HUES6 (cell line): ENCODE data around the gene IMPA2.
A peak's percentile ranks its signal among the peaks of the same experiment; 100 is the strongest.
"Not testable (repeated sequence)": the region's sequence is repeated elsewhere in the genome, so short reads cannot be mapped to it uniquely, and the experiment has no call there.

Experiments
- H3K27ac ChIP-seq: 2 replicates; pipeline ENCODE4 v1.7.0; 2013; ENCODE audit warnings: low read depth, mild to moderate bottlenecking, low read length, inconsistent platforms
- H3K27me3 ChIP-seq: 2 replicates; pipeline ENCODE4 v1.6.1; 2013; ENCODE audit warnings: low read length; ENCODE audit not compliant: control insufficient read depth, insufficient read depth
- H3K36me3 ChIP-seq: 2 replicates; pipeline ENCODE4 v1.6.1; 2013; ENCODE audit warnings: low read length; ENCODE audit not compliant: control insufficient read depth, insufficient read depth
- H3K4me1 ChIP-seq: 2 replicates; pipeline ENCODE4 v1.6.1; 2013; ENCODE audit warnings: low read length; ENCODE audit not compliant: control insufficient read depth, insufficient read depth
- H3K4me3 ChIP-seq: 2 replicates; pipeline ENCODE4 v1.5.1; 2013; ENCODE audit warnings: low read depth, low read length
- H3K9ac ChIP-seq: one replicate; pipeline ENCODE4 v1.6.1; 2013; ENCODE audit warnings: mild to moderate bottlenecking, low read length
- H3K9me3 ChIP-seq: 2 replicates; pipeline ENCODE4 v1.6.1; 2013; ENCODE audit warnings: low read depth, low read length; ENCODE audit not compliant: control insufficient read depth, insufficient read depth

Gene IMPA2

DNA sequence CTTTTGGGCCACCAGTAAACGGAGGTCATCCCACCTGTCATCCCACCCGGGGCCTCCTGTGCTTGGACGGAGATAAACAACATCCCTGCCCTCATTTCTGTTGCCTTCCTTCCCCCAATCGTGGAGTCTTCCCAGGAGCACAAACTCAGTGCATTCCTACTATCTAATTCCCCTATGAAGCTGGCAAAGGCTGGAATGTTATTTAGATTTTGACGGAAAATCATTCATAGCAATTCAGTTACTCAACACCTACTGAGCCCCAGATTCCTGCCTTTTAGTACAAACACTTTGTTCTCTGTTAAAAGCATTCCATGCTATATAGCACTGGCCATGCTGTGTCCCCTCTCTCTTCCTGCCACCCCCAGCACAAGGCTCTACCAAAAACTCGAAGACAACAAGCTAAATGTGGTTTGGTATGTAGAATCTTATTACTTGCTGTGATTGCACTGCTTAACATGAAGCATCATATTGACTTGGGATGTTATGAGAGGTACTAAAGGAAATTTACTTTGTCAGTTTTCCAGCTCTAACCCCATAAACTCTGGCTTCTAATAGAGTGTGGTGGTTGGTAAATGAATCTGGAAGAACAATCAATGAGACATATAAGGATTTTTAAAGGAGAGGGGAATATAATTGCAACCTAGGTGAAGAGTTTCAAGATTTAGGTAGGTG is 32.3 kb upstream of the IMPA2 start:
- H3K27me3 ChIP-seq = no peaks in the 10 kb centered on the region

DNA sequence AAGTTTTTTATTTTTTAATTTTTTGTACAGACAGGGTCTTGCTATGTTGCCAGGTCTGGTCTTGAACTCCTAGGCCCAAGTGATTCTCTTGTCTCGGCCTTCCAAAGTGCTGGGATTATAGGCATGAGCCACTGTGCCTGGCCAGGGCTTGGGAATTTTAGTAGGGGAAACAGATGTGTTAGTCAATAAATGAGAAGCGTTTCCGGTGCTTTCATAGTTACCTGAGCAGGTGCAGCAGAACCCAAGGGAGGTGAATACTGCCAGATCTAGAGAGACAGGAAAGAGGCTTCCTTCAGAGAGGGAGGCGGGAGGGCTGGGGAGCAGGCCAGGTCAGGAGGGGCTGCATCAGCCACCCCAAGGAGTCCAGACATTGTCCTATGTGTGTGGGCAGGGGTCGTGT is 30.5 kb upstream of the IMPA2 start:
- Histone ChIP-seq H3K36me3 (no peaks in the 10 kb centered on the region), H3K27me3 (no peaks in the 10 kb centered on the region), H3K4me3 (no peak overlapping the region), H3K27ac (no peak overlapping the region), H3K9me3 (no peaks in the 10 kb centered on the region), H3K4me1 (peaks cover 35% of the 10 kb centered on the region), H3K9ac (no peak overlapping the region)

More for the DNA sequence above, 32.3 kb upstream of the IMPA2 start:
- Histone ChIP-seq H3K36me3 (no peaks in the 10 kb centered on the region), H3K4me1 (peaks cover 30% of the 10 kb centered on the region), H3K4me3 (no peak overlapping the region), H3K9me3 (no peaks in the 10 kb centered on the region), H3K27ac (no peak overlapping the region), H3K9ac (no peak overlapping the region)

DNA sequence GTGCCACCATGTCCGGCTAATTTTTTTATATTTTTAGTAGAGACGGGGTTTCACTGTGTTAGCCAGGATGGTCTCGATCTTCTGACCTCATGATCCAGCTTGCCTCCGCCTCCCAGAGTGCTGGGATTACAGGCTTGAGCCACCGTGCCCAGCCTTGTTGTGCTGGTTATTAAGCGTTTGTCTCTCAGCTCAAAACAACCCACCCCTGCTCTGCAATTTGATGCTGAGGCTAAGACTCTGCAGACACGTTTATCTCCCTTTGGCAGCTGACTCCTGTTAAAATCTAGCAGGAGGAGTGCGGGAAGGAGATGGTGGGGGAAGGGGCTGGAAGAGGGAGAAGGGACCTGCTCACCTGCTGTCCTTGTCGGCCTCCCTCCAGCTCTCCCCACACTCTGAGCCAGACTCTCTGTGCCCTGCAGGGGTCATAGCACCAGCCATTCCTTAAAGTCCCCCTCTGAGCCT is 29.9 kb upstream of the IMPA2 start:
- peaks cover 31% of the 10 kb centered on the region for H3K4me1 ChIP-seq
- H3K27ac ChIP-seq = no peak overlapping the region
- H3K27me3 ChIP-seq = no peaks in the 10 kb centered on the region

DNA sequence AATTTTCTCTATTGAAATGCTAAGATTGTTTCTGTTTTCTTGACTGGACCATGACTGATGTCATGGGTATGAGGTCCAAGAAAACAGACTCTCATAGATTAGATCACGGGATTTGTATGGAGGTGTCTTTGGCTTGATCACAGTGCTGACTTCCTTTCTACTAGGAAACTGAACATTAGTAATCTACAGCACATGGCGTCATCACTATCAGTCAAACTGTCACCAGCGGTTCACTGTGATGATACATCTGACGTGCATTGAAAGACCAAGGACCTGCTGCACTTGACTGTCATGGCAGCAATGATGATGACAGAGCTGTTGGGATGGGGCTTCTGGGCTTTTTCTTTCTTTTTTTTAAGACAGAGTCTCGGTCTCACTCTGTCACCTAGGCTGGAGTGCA is 28.2 kb upstream of the IMPA2 start:
- H3K9ac ChIP-seq = no peak overlapping the region
- no peak overlapping the region for H3K27ac ChIP-seq
- H3K27me3 ChIP-seq = no peaks in the 10 kb centered on the region
- H3K4me1 ChIP-seq = peaks cover 24% of the 10 kb centered on the region
- no peak overlapping the region for H3K4me3 ChIP-seq
- H3K36me3 ChIP-seq = no peaks in the 10 kb centered on the region
- H3K9me3 ChIP-seq = peaks cover 18% of the 10 kb centered on the region

More for the DNA sequence above, 29.9 kb upstream of the IMPA2 start:
- Histone ChIP-seq H3K9ac (no peak overlapping the region), H3K36me3 (no peaks in the 10 kb centered on the region), H3K4me3 (no peak overlapping the region), H3K9me3 (peaks cover 2% of the 10 kb centered on the region; the same call in 1 of the 2 replicates)

DNA sequence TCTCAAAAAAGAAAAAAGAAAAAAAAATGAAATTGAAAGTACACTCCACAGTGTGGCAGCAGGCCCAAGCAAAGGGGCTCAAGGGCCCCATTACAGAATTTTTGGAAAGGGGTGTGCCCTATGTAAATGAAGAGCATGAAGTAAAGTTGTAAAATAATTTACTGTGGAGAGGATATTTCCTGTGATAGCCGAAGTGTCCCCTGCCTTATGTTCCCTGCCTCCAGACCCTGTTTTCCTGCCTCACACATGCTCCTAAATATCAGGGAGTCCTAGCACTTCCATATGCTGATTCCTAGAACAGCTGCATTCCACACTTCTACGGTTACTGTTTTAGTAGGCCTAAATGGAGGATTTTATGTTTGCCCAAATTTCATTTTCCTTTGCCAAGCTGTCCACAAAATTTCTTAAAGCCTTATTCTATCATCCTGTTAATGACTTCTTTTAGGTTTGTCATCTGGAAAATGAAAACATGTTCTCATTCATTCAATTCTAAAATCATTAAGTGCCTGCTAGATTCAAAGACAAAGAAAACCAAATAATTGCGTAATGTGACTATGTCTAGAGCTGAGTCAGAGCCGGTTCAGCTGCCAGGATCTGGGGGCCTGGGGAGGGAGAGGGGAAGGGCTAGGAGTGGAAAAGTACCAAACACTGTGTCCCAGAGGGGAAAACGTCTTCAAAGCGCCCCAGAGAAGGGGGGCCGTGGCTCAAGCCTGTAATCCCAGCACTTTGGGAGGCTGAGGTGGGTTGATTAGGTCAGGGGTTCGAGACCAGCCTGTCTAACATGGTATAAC is 25.9 kb upstream of the IMPA2 start:
- Histone ChIP-seq H3K9ac (no peak overlapping the region), H3K4me1 (peaks cover 16% of the 10 kb centered on the region), H3K4me3 (no peak overlapping the region; the same call in 1 of the 2 replicates), H3K36me3 (no peaks in the 10 kb centered on the region), H3K27me3 (no peaks in the 10 kb centered on the region), H3K9me3 (peaks cover 23% of the 10 kb centered on the region), H3K27ac (peak overlapping the region; percentile 85)

DNA sequence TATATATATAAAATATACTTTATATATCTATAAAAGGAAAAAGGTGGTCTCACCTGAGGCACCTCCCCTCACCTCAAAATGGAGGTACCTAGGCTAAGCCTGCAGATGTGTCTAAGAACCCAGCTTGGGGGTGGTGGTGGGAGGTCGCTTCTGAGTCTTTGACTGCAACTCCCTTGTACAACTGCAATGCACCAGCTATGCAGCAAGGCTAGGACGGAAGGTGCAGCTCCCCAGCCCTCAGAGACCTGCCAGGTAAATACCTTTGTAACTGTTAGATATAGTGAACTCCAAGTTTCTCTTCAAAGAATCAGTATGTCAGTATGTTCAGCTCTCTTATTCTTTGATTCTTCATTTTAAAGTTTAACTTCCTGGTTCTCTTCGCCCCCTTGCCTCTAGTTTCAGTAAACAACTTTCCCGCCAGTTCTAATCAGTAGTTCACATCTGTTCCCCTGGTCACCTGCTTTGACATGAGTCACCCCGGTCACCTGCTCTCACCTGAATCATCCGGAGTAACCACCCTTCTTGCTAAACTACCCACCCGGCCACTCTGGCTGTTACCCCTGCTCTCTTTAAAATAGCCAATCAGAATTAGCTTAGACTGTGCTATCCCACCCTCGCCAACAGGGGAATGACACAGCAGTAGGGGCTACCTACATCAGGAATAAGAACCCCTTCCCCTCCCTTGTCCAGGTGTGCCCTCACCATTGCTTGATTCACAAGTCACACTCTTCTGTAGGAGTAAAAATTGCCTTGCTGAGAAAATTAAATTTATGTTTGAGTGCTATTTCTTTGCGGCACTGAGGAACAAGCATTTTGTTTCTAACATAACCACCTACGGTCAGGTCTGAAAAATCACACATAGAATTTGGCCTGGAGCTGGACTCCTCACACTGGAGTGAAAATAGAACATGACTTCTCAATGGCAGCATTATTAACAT is 24.7 kb upstream of the IMPA2 start:
- Histone ChIP-seq H3K9ac (no peak overlapping the region), H3K4me1 (peaks cover 15% of the 10 kb centered on the region), H3K27ac (no peak overlapping the region), H3K36me3 (no peaks in the 10 kb centered on the region), H3K9me3 (peaks cover 23% of the 10 kb centered on the region), H3K27me3 (no peaks in the 10 kb centered on the region), H3K4me3 (no peak overlapping the region)

DNA sequence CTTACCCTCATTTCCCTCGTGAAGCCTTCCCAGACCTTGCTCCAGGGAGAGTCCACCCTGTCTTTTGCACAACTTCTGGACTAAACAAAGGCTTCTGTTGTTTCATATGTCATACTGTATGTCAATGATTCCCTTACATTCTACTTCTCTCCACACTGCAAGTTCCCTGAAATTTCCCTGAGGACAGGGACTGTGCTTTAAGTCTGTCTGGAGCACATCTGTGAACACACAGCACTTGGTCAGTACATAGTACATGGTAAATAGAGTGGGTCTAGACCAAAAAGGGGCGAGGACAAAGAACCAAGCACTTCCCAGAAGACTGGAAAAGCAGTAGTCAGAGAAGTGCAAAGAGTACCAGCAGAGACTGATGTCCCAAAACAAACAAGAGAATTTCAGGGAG is 23.7 kb upstream of the IMPA2 start:
- H3K36me3 ChIP-seq = no peaks in the 10 kb centered on the region
- H3K9ac ChIP-seq = no peak overlapping the region
- H3K27ac ChIP-seq = no peak overlapping the region
- peaks cover 23% of the 10 kb centered on the region for H3K9me3 ChIP-seq
- H3K27me3 ChIP-seq = no peaks in the 10 kb centered on the region
- H3K4me1 ChIP-seq = peaks cover 9% of the 10 kb centered on the region
- no peak overlapping the region for H3K4me3 ChIP-seq

DNA sequence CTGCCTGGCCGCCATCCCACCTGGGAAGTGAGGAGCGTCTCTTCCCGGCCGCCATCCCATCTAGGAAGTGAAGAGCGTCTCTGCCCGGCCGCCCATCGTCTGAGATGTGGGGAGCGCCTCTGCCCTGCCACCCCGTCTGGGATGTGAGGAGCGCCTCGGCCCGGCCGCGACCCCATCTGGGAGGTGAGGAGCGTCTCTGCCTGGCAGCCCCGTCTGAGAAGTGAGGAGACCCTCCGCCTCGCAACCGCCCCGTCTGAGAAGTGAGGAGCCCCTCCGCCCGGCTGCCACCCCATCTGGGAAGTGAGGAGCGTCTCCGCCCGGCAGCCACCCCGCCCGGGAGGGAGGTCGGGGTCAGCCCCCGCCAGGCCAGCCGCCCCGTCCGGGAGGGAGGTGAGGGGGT is 21.7 kb upstream of the IMPA2 start:
- peaks cover 23% of the 10 kb centered on the region for H3K9me3 ChIP-seq
- H3K36me3 ChIP-seq, H3K4me1 ChIP-seq, H3K27ac ChIP-seq, H3K4me3 ChIP-seq, H3K9ac ChIP-seq, H3K27me3 ChIP-seq: not testable (repeated sequence)

DNA sequence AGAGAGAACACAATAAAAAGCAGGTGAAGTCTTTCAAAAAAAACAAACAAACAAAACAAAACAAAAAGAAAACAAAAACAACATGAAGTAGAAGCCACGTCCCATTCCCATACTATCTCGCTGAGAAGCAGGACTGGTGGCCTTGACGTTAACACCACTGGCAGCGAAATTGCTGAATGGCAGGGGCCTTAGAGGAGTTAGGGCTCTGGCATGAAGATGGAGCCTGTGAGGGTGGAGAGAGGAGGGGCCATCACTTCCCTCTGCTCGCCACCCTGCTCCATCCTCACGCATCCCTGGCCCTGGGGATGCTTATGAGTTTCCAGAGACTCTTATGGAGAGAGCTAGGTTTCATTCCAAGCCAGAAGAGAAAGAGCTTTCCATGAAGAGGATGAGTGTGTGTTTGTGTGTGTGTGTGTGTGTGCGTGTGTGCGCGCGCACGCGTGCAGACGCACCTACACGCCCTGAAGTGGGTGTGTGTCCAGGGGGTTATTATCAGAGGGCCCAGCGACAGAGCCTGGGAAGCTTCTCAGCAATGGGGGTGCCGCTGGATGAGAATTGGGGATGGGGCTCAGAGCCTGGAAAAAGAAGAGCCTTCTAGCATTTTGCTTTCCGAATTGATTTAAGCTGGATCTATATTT is 20.4 kb upstream of the IMPA2 start:
- Histone ChIP-seq H3K4me3 (no peak overlapping the region), H3K27ac (no peak overlapping the region)

DNA sequence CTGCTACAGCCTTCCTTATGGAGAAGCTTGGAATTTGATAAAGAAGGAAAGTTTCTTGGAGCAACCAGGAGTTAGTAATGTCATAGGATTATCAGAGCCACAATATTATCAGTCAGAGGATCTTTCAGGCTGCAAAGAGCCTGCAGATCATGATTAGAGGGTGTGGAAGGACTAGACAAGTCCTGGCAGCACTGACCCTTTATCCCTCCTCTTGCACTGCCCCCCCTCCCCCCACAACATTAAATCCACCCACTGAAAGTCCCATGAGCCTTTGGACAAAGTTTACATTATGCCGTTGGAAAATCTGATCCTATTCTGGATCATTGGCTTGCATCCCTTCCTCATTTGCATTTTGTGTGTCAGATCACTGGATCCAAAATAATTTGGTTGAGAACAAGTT is 18.7 kb upstream of the IMPA2 start:
- H3K36me3 ChIP-seq = no peaks in the 10 kb centered on the region
- H3K4me1 ChIP-seq = peaks cover 4% of the 10 kb centered on the region; the same call in 1 of the 2 replicates
- no peak overlapping the region for H3K4me3 ChIP-seq
- peaks cover 10% of the 10 kb centered on the region for H3K9me3 ChIP-seq
- no peaks in the 10 kb centered on the region for H3K27me3 ChIP-seq
- no peak overlapping the region for H3K27ac ChIP-seq
- H3K9ac ChIP-seq = no peak overlapping the region

More for the DNA sequence above, 20.4 kb upstream of the IMPA2 start:
- peaks cover 4% of the 10 kb centered on the region; the same call in 1 of the 2 replicates for H3K4me1 ChIP-seq
- H3K36me3 ChIP-seq = no peaks in the 10 kb centered on the region
- no peak overlapping the region for H3K9ac ChIP-seq
- peaks cover 23% of the 10 kb centered on the region for H3K9me3 ChIP-seq
- no peaks in the 10 kb centered on the region for H3K27me3 ChIP-seq
